ENCODE results near the gene PI4KA. TPM values are rescaled to one million over a fixed set of nuclear protein-coding genes. Genes with fewer than 3 reads are reported as not detected.

Gene PI4KA
- total RNA-seq, 4 donors from 2014 or later = 76.5 to 164 (median 115) TPM

- Histone ChIP-seq H3K4me1 (peaks cover 0 to 31% (median 6%) of the 10 kb centered on the region in 4 donors), H3K27ac (no peak overlapping the region), H3K9me3 (no peaks in the 10 kb centered on the region), H3K4me3 (no peak overlapping the region), H3K36me3 (no peaks in the 10 kb centered on the region), H3K27me3 (no peaks in the 10 kb centered on the region)
- no peak for DNase-seq (ENCODE audit: low spot score in 2 of 2)
- 61 to 64% methylated on average over 4 of the region's 4 CpGs for WGBS, 2 donors
- no peak for TF ChIP-seq EP300 (IDR thresholded peaks at IDR 0.05)
- no peak for TF ChIP-seq POLR2A (IDR thresholded peaks at IDR 0.05)
- TF ChIP-seq CTCF (IDR thresholded peaks at IDR 0.05) = no peak
Observed at GRCh38 chr22:20852076-20852475, 6.5 kb downstream of the PI4KA start.

- Histone ChIP-seq H3K4me1 (peaks cover 0 to 6% (median 2%) of the 10 kb centered on the region in 4 donors), H3K36me3 (no peaks in the 10 kb centered on the region), H3K4me3 (no peak overlapping the region), H3K9me3 (no peaks in the 10 kb centered on the region), H3K27me3 (no peaks in the 10 kb centered on the region), H3K27ac (no peak overlapping the region)
- no peak for DNase-seq (ENCODE audit: low spot score in 2 of 2)
- TF ChIP-seq CTCF (IDR thresholded peaks at IDR 0.05) (no peak), POLR2A (IDR thresholded peaks at IDR 0.05) (no peak), EP300 (IDR thresholded peaks at IDR 0.05) (no peak)
- WGBS, 2 donors = 94 to 97% methylated on average over 2 of the region's 2 CpGs
Observed at GRCh38 chr22:20847318-20847822, 11.2 kb downstream of the PI4KA start.

- Histone ChIP-seq H3K36me3 (no peaks in the 10 kb centered on the region), H3K27me3 (no peaks in the 10 kb centered on the region), H3K9me3 (no peaks in the 10 kb centered on the region), H3K27ac (no peak overlapping the region), H3K4me1 (peaks cover 0 to 8% (median 2%) of the 10 kb centered on the region in 4 donors), H3K4me3 (no peak overlapping the region)
- TF ChIP-seq CTCF (IDR thresholded peaks at IDR 0.05) (no peak), EP300 (IDR thresholded peaks at IDR 0.05) (no peak), POLR2A (IDR thresholded peaks at IDR 0.05) (no peak)
- WGBS, 2 donors = 82 to 87% methylated on average over 5 of the region's 5 CpGs
- DNase-seq (ENCODE audit: low spot score in 2 of 2) = no peak
Observed at GRCh38 chr22:20844055-20845037, 14.3 kb downstream of the PI4KA start.

GRCh38 chr22:20843501-20843900, 15.1 kb downstream of the PI4KA start:
- 61 to 77% methylated on average over 2 of the region's 2 CpGs for WGBS, 2 donors
- H3K27me3 ChIP-seq = no peaks in the 10 kb centered on the region
- no peak overlapping the region for H3K4me3 ChIP-seq
- TF ChIP-seq CTCF (IDR thresholded peaks at IDR 0.05) (no peak), POLR2A (IDR thresholded peaks at IDR 0.05) (no peak), EP300 (IDR thresholded peaks at IDR 0.05) (no peak)
- H3K36me3 ChIP-seq = no peaks in the 10 kb centered on the region
- H3K9me3 ChIP-seq = no peaks in the 10 kb centered on the region
- no peak for DNase-seq (ENCODE audit: low spot score in 2 of 2)
- peaks cover 0 to 8% (median 2%) of the 10 kb centered on the region in 4 donors for H3K4me1 ChIP-seq
- no peak overlapping the region for H3K27ac ChIP-seq

Measured in tibial nerve (tissue), 4 donors.